ENCODE measurements around the gene LNPK.
"Not testable (repeated sequence)": the region's sequence is repeated elsewhere in the genome, so short reads cannot be mapped to it uniquely, and the experiment has no call there.

Gene LNPK

GRCh38 chr2:175904035-175904434 lies 98.0 kb downstream of the LNPK start:
- no peaks in the 10 kb centered on the region for H3K4me1 Mint-ChIP-seq
- peaks cover 14% of the 10 kb centered on the region for H3K27me3 Mint-ChIP-seq (ENCODE audit: low read depth, poor library complexity)
- TF ChIP-seq CTCF (IDR thresholded peaks at IDR 0.05), result no peak
- no peak for DNase-seq
- H3K9me3 Mint-ChIP-seq, result peaks cover 3% of the 10 kb centered on the region
- no peaks in the 10 kb centered on the region for H3K36me3 Mint-ChIP-seq (ENCODE audit: low read depth)
- no peak overlapping the region for H3K4me3 Mint-ChIP-seq
- no peak overlapping the region for H3K27ac Mint-ChIP-seq

GRCh38 chr2:175903384-175903936 lies 98.6 kb downstream of the LNPK start:
- H3K4me1 Mint-ChIP-seq, result no peaks in the 10 kb centered on the region
- H3K4me3 Mint-ChIP-seq, result no peak overlapping the region
- no peak for TF ChIP-seq CTCF (IDR thresholded peaks at IDR 0.05)
- H3K36me3 Mint-ChIP-seq (ENCODE audit: low read depth), result no peaks in the 10 kb centered on the region
- peaks cover 3% of the 10 kb centered on the region for H3K9me3 Mint-ChIP-seq
- H3K27me3 Mint-ChIP-seq (ENCODE audit: low read depth, poor library complexity), result peaks cover 14% of the 10 kb centered on the region
- DNase-seq, result no peak
- no peak overlapping the region for H3K27ac Mint-ChIP-seq

- H3K36me3 Mint-ChIP-seq (ENCODE audit: low read depth); DNase-seq; H3K4me1 Mint-ChIP-seq; H3K4me3 Mint-ChIP-seq; H3K9me3 Mint-ChIP-seq; H3K27ac Mint-ChIP-seq: not testable (repeated sequence)
- peaks cover 14% of the 10 kb centered on the region for H3K27me3 Mint-ChIP-seq (ENCODE audit: low read depth, poor library complexity)
Measured at GRCh38 chr2:175895957-175896356, 106.1 kb downstream of the LNPK start.

GRCh38 chr2:175892046-175892445 lies 110.0 kb downstream of the LNPK start:
- Mint-ChIP-seq H3K27ac (no peak overlapping the region), H3K36me3 (ENCODE audit: low read depth) (no peaks in the 10 kb centered on the region), H3K4me3 (no peak overlapping the region), H3K27me3 (ENCODE audit: low read depth, poor library complexity) (peaks cover 13% of the 10 kb centered on the region), H3K9me3 (peaks cover 6% of the 10 kb centered on the region), H3K4me1 (peaks cover 15% of the 10 kb centered on the region)
- no peak for TF ChIP-seq CTCF (IDR thresholded peaks at IDR 0.05)
- no peak for DNase-seq

- no peaks in the 10 kb centered on the region for H3K36me3 Mint-ChIP-seq (ENCODE audit: low read depth)
- no peak for TF ChIP-seq CTCF (IDR thresholded peaks at IDR 0.05)
- H3K9me3 Mint-ChIP-seq, result peaks cover 6% of the 10 kb centered on the region
- peaks cover 13% of the 10 kb centered on the region for H3K27me3 Mint-ChIP-seq (ENCODE audit: low read depth, poor library complexity)
- no peak overlapping the region for H3K27ac Mint-ChIP-seq
- H3K4me1 Mint-ChIP-seq, result peaks cover 15% of the 10 kb centered on the region
- H3K4me3 Mint-ChIP-seq, result no peak overlapping the region
- DNase-seq, result no peak
Measured at GRCh38 chr2:175890636-175891242, 111.3 kb downstream of the LNPK start.

- no peak overlapping the region for H3K27ac Mint-ChIP-seq
- TF ChIP-seq CTCF (IDR thresholded peaks at IDR 0.05), result no peak
- H3K4me3 Mint-ChIP-seq, result no peak overlapping the region
- no peaks in the 10 kb centered on the region for H3K9me3 Mint-ChIP-seq
- H3K27me3 Mint-ChIP-seq (ENCODE audit: low read depth, poor library complexity), result peaks cover 12% of the 10 kb centered on the region
- no peak for DNase-seq
- peaks cover 15% of the 10 kb centered on the region for H3K4me1 Mint-ChIP-seq
- H3K36me3 Mint-ChIP-seq (ENCODE audit: low read depth), result no peaks in the 10 kb centered on the region
Measured at GRCh38 chr2:175889701-175890302, 112.3 kb downstream of the LNPK start.
